Stimulated activated CD4-positive, alpha-beta T cell treated with anti-CD3 and anti-CD28 coated beads, Interleukin-2, amount 100 ng/mL, for 24 hours (primary cell): ENCODE measurements around the gene EVC2.
"Not testable (repeated sequence)": the region's sequence is repeated elsewhere in the genome, so short reads cannot be mapped to it uniquely, and the experiment has no call there.

ENCODE experiments used
- DNase-seq, 2 donors: peaks; one replicate each; pipeline ENCODE4 v3.0.0-alpha.2; 2020

The EVC2 gene

GRCh38 chr4:5616331-5616950 lies 91.9 kb downstream of the EVC2 start:
- no peak for DNase-seq

GRCh38 chr4:5615496-5616075 lies 92.8 kb downstream of the EVC2 start:
- no peak for DNase-seq

- DNase-seq, result no peak
Observed at GRCh38 chr4:5611750-5612149, 96.6 kb downstream of the EVC2 start.

GRCh38 chr4:5609306-5610007 lies 98.9 kb downstream of the EVC2 start:
- no peak for DNase-seq

GRCh38 chr4:5593828-5594227 lies 114.5 kb downstream of the EVC2 start:
- DNase-seq, result not testable (repeated sequence)

GRCh38 chr4:5592272-5592671 lies 116.1 kb downstream of the EVC2 start:
- DNase-seq, result no peak

GRCh38 chr4:5589495-5589894 lies 118.9 kb downstream of the EVC2 start:
- DNase-seq, result no peak

GRCh38 chr4:5588046-5588445 lies 120.3 kb downstream of the EVC2 start:
- DNase-seq, result no peak

GRCh38 chr4:5575941-5576340 lies 132.4 kb downstream of the EVC2 start:
- no peak for DNase-seq

GRCh38 chr4:5574386-5574785 lies 134.0 kb downstream of the EVC2 start:
- no peak for DNase-seq

- DNase-seq, result no peak
Observed at GRCh38 chr4:5573965-5574364, 134.4 kb downstream of the EVC2 start.

GRCh38 chr4:5572751-5573150 lies 135.6 kb downstream of the EVC2 start:
- DNase-seq, result no peak

GRCh38 chr4:5572114-5572513 lies 136.2 kb downstream of the EVC2 start:
- no peak for DNase-seq

GRCh38 chr4:5571646-5572045 lies 136.7 kb downstream of the EVC2 start:
- no peak for DNase-seq

- DNase-seq, result no peak
Observed at GRCh38 chr4:5569451-5569850, 138.9 kb downstream of the EVC2 start.

GRCh38 chr4:5568931-5569330 lies 139.4 kb downstream of the EVC2 start:
- DNase-seq, result no peak

- DNase-seq, result no peak
Observed at GRCh38 chr4:5568336-5568735, 140.0 kb downstream of the EVC2 start.

- no peak for DNase-seq
Observed at GRCh38 chr4:5566991-5567390, 141.4 kb downstream of the EVC2 start.

GRCh38 chr4:5566526-5566925 lies 141.8 kb downstream of the EVC2 start:
- no peak for DNase-seq

GRCh38 chr4:5563856-5564255 lies 144.5 kb downstream of the EVC2 start:
- DNase-seq, result no peak

GRCh38 chr4:5562476-5562875 lies 145.9 kb downstream of the EVC2 start:
- DNase-seq, result no peak

GRCh38 chr4:5561286-5561685 lies 147.1 kb downstream of the EVC2 start:
- DNase-seq, result no peak

GRCh38 chr4:5558502-5558901 lies 149.9 kb downstream of the EVC2 start:
- no peak for DNase-seq

GRCh38 chr4:5554376-5554775 lies 154.0 kb downstream of the EVC2 start:
- no peak for DNase-seq

- no peak for DNase-seq
Observed at GRCh38 chr4:5553801-5554200, 154.6 kb downstream of the EVC2 start.
